ENCODE measurements around the gene IL4R.

Gene IL4R

GRCh38 chr16:27364493-27365141 lies 50.8 kb downstream of the IL4R start:
- peaks cover under 1% of the 10 kb centered on the region for H3K9me3 ChIP-seq (ENCODE audit: low read length)
- H3K36me3 ChIP-seq (ENCODE audit: insufficient read depth, low read length), result no peaks in the 10 kb centered on the region
- no peaks in the 10 kb centered on the region for H3K27me3 ChIP-seq (ENCODE audit: insufficient read depth, low read length)
- H2AFZ ChIP-seq (ENCODE audit: low read depth, low read length), result no peak overlapping the region
- H3K4me1 ChIP-seq (ENCODE audit: insufficient read depth, low read length), result no peaks in the 10 kb centered on the region
- no peak overlapping the region for H3K4me3 ChIP-seq (ENCODE audit: low read length)

GRCh38 chr16:27365142-27366089 lies 51.6 kb downstream of the IL4R start:
- Histone ChIP-seq H3K4me3 (ENCODE audit: low read length) (no peak overlapping the region), H3K27me3 (ENCODE audit: insufficient read depth, low read length) (no peaks in the 10 kb centered on the region)

GRCh38 chr16:27366687-27367460 lies 53.1 kb downstream of the IL4R start:
- Histone ChIP-seq H3K4me3 (ENCODE audit: low read length) (no peak overlapping the region), H3K36me3 (ENCODE audit: insufficient read depth, low read length) (no peaks in the 10 kb centered on the region), H2AFZ (ENCODE audit: low read depth, low read length) (no peak overlapping the region), H3K27me3 (ENCODE audit: insufficient read depth, low read length) (no peaks in the 10 kb centered on the region), H3K9me3 (ENCODE audit: low read length) (peaks cover 3% of the 10 kb centered on the region), H3K4me1 (ENCODE audit: insufficient read depth, low read length) (no peaks in the 10 kb centered on the region)

More at GRCh38 chr16:27365142-27366089, 51.6 kb downstream of the IL4R start:
- Histone ChIP-seq H2AFZ (ENCODE audit: low read depth, low read length) (no peak overlapping the region), H3K4me1 (ENCODE audit: insufficient read depth, low read length) (no peaks in the 10 kb centered on the region), H3K36me3 (ENCODE audit: insufficient read depth, low read length) (no peaks in the 10 kb centered on the region), H3K9me3 (ENCODE audit: low read length) (peaks cover 3% of the 10 kb centered on the region)

GRCh38 chr16:27367461-27368357 lies 53.9 kb downstream of the IL4R start:
- Histone ChIP-seq H3K4me1 (ENCODE audit: insufficient read depth, low read length) (no peaks in the 10 kb centered on the region), H3K27me3 (ENCODE audit: insufficient read depth, low read length) (no peaks in the 10 kb centered on the region), H2AFZ (ENCODE audit: low read depth, low read length) (no peak overlapping the region), H3K36me3 (ENCODE audit: insufficient read depth, low read length) (no peaks in the 10 kb centered on the region), H3K4me3 (ENCODE audit: low read length) (no peak overlapping the region), H3K9me3 (ENCODE audit: low read length) (peaks cover 3% of the 10 kb centered on the region)

GRCh38 chr16:27368358-27368722 lies 54.6 kb downstream of the IL4R start:
- Histone ChIP-seq H3K36me3 (ENCODE audit: insufficient read depth, low read length) (no peaks in the 10 kb centered on the region), H3K4me3 (ENCODE audit: low read length) (no peak overlapping the region), H3K27me3 (ENCODE audit: insufficient read depth, low read length) (no peaks in the 10 kb centered on the region), H2AFZ (ENCODE audit: low read depth, low read length) (no peak overlapping the region), H3K9me3 (ENCODE audit: low read length) (peaks cover 3% of the 10 kb centered on the region), H3K4me1 (ENCODE audit: insufficient read depth, low read length) (no peaks in the 10 kb centered on the region)

- no peak overlapping the region for H3K4me3 ChIP-seq (ENCODE audit: low read length)
Measured at GRCh38 chr16:27369806-27370205, 56.0 kb downstream of the IL4R start.

GRCh38 chr16:27370318-27370717 lies 56.5 kb downstream of the IL4R start:
- H3K4me3 ChIP-seq (ENCODE audit: low read length), result no peak overlapping the region
- no peaks in the 10 kb centered on the region for H3K27me3 ChIP-seq (ENCODE audit: insufficient read depth, low read length)
- H3K9me3 ChIP-seq (ENCODE audit: low read length), result peaks cover 3% of the 10 kb centered on the region
- no peak overlapping the region for H2AFZ ChIP-seq (ENCODE audit: low read depth, low read length)
- no peaks in the 10 kb centered on the region for H3K36me3 ChIP-seq (ENCODE audit: insufficient read depth, low read length)
- H3K4me1 ChIP-seq (ENCODE audit: insufficient read depth, low read length), result no peaks in the 10 kb centered on the region

More at GRCh38 chr16:27369806-27370205, 56.0 kb downstream of the IL4R start:
- Histone ChIP-seq H3K27me3 (ENCODE audit: insufficient read depth, low read length) (no peaks in the 10 kb centered on the region), H3K4me1 (ENCODE audit: insufficient read depth, low read length) (no peaks in the 10 kb centered on the region), H3K9me3 (ENCODE audit: low read length) (peaks cover 3% of the 10 kb centered on the region), H2AFZ (ENCODE audit: low read depth, low read length) (no peak overlapping the region), H3K36me3 (ENCODE audit: insufficient read depth, low read length) (no peaks in the 10 kb centered on the region)

GRCh38 chr16:27373312-27373711 lies 59.5 kb downstream of the IL4R start:
- H2AFZ ChIP-seq (ENCODE audit: low read depth, low read length), result no peak overlapping the region
- no peak overlapping the region for H3K4me3 ChIP-seq (ENCODE audit: low read length)
- H3K36me3 ChIP-seq (ENCODE audit: insufficient read depth, low read length), result no peaks in the 10 kb centered on the region
- H3K27me3 ChIP-seq (ENCODE audit: insufficient read depth, low read length), result no peaks in the 10 kb centered on the region
- H3K4me1 ChIP-seq (ENCODE audit: insufficient read depth, low read length), result no peaks in the 10 kb centered on the region
- peaks cover 3% of the 10 kb centered on the region for H3K9me3 ChIP-seq (ENCODE audit: low read length)

GRCh38 chr16:27374221-27374803 lies 60.5 kb downstream of the IL4R start:
- peaks cover 3% of the 10 kb centered on the region for H3K9me3 ChIP-seq (ENCODE audit: low read length)
- no peak overlapping the region for H3K4me3 ChIP-seq (ENCODE audit: low read length)
- H3K36me3 ChIP-seq (ENCODE audit: insufficient read depth, low read length), result no peaks in the 10 kb centered on the region
- no peaks in the 10 kb centered on the region for H3K4me1 ChIP-seq (ENCODE audit: insufficient read depth, low read length)
- no peaks in the 10 kb centered on the region for H3K27me3 ChIP-seq (ENCODE audit: insufficient read depth, low read length)
- no peak overlapping the region for H2AFZ ChIP-seq (ENCODE audit: low read depth, low read length)

GRCh38 chr16:27374804-27375425 lies 61.1 kb downstream of the IL4R start:
- Histone ChIP-seq H3K4me1 (ENCODE audit: insufficient read depth, low read length) (no peaks in the 10 kb centered on the region), H2AFZ (ENCODE audit: low read depth, low read length) (no peak overlapping the region), H3K9me3 (ENCODE audit: low read length) (no peaks in the 10 kb centered on the region), H3K36me3 (ENCODE audit: insufficient read depth, low read length) (no peaks in the 10 kb centered on the region), H3K4me3 (ENCODE audit: low read length) (no peak overlapping the region), H3K27me3 (ENCODE audit: insufficient read depth, low read length) (no peaks in the 10 kb centered on the region)

GRCh38 chr16:27377666-27378485 lies 64.1 kb downstream of the IL4R start:
- no peaks in the 10 kb centered on the region for H3K36me3 ChIP-seq (ENCODE audit: insufficient read depth, low read length)
- H3K4me1 ChIP-seq (ENCODE audit: insufficient read depth, low read length), result no peaks in the 10 kb centered on the region
- no peak overlapping the region for H2AFZ ChIP-seq (ENCODE audit: low read depth, low read length)
- no peak overlapping the region for H3K4me3 ChIP-seq (ENCODE audit: low read length)
- H3K27me3 ChIP-seq (ENCODE audit: insufficient read depth, low read length), result no peaks in the 10 kb centered on the region
- H3K9me3 ChIP-seq (ENCODE audit: low read length), result no peaks in the 10 kb centered on the region

Measured in neuron (in vitro differentiated cells).